SJSA1 (cell line): Measurements from ENCODE around the gene KIF26A. TPM values are rescaled to one million over a fixed set of nuclear protein-coding genes. Genes with fewer than 3 reads are reported as not detected.
A peak's percentile ranks its signal among the peaks of the same experiment; 100 is the strongest.

ENCODE experiments used
- DNase-seq, 2 experiments: peaks; one replicate each; pipeline ENCODE4 v3.0.0-alpha.2; 2015 to 2020; ENCODE audit warnings: low spot score in 2 of 2, low read depth in 1 of 2
- H3K27ac ChIP-seq: fragments of 250-450 bp; sonication (Bioruptor Pico); 2 replicates; pipeline ENCODE4 v1.5.1; 2020; ENCODE audit warnings: mild to moderate bottlenecking, moderate library complexity
- H3K27me3 ChIP-seq: fragments of 250-450 bp; sonication (Bioruptor Pico); replicated peaks from 2 replicates; pipeline ENCODE4 v1.5.1; 2020; ENCODE audit warnings: mild to moderate bottlenecking, moderate library complexity
- H3K36me3 ChIP-seq: fragments of 250-450 bp; sonication (Bioruptor Pico); 2 replicates; pipeline ENCODE4 v1.5.1; 2020; ENCODE audit warnings: mild to moderate bottlenecking
- H3K4me1 ChIP-seq: fragments of 250-450 bp; sonication (Bioruptor Pico); replicated peaks from 2 replicates; pipeline ENCODE4 v1.6.1; 2021; ENCODE audit warnings: mild to moderate bottlenecking
- H3K4me3 ChIP-seq: fragments of 250-450 bp; sonication (Bioruptor Pico); 2 replicates; pipeline ENCODE4 v1.5.1; 2020; ENCODE audit warnings: mild to moderate bottlenecking
- H3K9me3 ChIP-seq: fragments of 250-450 bp; sonication (Bioruptor Pico); replicated peaks from 2 replicates; pipeline ENCODE4 v1.5.1; 2020; ENCODE audit warnings: mild to moderate bottlenecking
- total RNA-seq: library from RNA; depleted of rRNA; stranded (reverse); fragments of >200 nt; shearing (Covaris generic); gene quantifications from 2 replicates; pipeline ENCODE4 v1.2.3, GENCODE V29; 2014

Gene KIF26A
- total RNA-seq, 1 experiment from 2014 or later: 0.05 TPM

DNA sequence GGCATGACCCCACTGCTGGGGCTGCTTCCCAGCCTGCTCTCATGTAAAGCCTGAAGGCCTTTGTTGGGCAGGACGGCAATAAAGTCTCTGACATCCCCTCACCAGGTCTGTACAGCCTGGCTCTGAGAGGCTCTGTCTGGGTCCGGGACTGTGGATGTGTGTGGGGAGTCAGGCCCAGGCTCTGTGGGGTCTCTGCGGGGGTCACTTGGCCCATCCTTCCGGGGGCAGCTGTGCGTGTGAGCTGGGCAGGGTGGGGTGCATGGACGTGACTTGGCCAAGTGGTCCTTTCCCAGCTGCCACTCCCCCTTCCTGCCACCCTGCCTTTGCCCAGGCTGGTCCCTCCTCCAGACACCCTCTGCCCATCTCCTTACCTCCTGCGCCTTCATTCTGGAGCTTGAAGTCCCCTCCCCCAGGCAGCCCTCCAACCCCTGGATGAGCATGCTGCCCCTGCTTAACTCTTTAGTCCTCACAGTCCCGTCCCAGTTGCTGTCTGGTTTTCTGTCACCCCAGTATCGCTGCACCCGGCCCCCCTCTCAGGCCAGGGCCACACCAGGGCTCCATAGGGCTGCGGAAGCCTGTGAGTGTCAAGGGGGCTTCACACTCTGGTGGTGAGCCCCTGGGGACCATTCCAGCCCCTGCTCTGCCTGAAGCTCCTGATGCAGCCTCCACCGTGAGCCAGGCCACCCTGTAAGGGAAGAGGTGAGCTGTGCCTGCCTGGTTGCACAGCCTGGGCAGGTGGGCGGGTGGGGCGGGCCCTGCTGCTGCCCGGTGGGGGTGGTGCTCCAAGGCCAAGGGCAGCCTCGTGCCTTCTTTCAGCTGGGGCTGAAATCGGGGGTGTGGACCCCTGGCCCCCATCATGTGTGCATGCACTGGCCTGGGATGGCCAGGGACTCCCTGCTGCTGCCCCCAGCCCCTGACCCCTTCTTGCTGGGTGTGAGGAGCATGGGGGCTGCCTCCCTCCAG lies 25.5 kb upstream of the KIF26A start:
- H3K36me3 ChIP-seq: no peaks in the 10 kb centered on the region
- peaks cover 33% of the 10 kb centered on the region for H3K27me3 ChIP-seq
- no peak for DNase-seq
- no peak overlapping the region for H3K4me3 ChIP-seq
- H3K4me1 ChIP-seq: peaks cover 10% of the 10 kb centered on the region
- H3K27ac ChIP-seq: no peak overlapping the region
- no peaks in the 10 kb centered on the region for H3K9me3 ChIP-seq

DNA sequence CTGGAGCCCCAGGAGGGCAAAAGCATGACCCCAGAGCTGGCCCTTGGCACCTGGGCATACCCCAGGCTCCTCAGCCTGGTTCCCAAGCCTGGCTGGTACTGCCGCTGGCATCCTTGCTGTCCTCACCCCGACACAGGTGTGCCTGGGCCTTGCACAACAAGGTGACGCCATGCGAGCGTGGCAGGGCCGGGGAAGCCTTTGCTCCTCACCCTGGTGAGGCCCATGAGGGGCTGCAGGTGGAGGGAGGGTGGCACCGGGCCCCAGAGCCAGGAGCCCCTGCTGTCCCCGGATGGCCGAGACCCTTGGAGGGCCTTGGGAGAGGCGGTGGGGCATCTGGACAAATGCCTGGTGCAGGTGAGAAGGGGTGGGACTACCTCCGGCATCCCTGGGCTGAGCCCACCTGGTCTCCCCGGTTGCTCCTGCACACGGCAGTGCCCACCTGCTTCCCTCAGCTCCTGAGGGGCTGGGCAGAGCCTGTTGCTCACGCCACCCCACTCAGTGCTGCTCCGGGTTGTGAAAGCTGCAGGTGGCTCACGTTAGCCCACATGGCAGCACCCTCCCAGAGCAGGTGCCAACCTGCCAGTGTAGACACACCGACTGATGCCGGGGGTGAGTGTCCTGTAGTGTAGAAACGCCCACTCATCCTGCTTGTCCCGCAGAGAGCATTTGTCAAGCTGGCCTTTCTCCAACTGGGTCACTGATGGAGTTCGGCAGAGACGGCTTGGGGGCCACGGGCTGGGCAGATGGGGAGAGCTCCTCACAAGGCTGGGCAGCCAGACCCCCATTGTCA lies 24.6 kb upstream of the KIF26A start:
- Histone ChIP-seq H3K36me3 (no peaks in the 10 kb centered on the region), H3K27ac (no peak overlapping the region), H3K4me3 (no peak overlapping the region), H3K27me3 (peaks cover 39% of the 10 kb centered on the region), H3K9me3 (no peaks in the 10 kb centered on the region), H3K4me1 (peaks cover 10% of the 10 kb centered on the region)
- DNase-seq: no peak

DNA sequence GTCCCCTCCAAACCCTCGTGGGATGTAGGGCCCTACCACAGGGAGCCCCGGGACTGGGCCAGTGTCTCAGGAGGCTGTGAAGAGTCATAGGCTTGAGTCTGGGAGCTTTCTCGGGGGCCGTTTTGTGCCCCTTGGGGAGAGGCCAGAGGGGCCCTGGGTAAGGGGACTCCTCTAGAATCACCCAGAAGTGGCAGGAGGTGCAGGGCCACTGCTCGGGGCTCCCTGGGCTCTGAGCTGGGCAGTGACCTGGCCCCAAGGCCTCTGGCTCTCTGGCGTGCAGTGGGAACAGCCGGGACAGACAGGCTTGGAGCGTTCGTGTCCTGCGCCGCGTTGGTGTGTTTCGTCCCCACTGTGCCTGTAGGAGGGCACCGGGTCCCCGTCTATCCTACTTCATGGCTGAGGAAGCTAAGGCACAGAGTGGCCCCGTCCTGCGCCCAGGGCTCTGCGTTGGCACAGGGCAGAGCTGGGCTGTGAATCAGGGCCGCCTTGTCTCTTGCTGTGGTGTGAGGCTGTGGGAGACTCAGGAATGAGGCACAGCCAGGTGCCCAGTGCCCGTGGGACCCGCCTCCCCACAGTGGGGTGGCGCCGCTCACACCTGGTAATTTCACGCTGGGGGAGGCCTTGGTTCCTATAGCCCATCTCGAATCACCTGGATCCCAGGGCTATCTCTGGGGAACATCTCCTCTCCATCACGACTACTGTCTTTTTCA lies 23.8 kb upstream of the KIF26A start:
- H3K4me3 ChIP-seq: no peak overlapping the region
- H3K36me3 ChIP-seq: no peaks in the 10 kb centered on the region

GRCh38 chr14:104115131-104115600 lies 23.2 kb upstream of the KIF26A start:
- DNase-seq: no peak
- Histone ChIP-seq H3K4me3 (no peak overlapping the region), H3K36me3 (no peaks in the 10 kb centered on the region), H3K27ac (no peak overlapping the region), H3K4me1 (peaks cover 10% of the 10 kb centered on the region), H3K9me3 (no peaks in the 10 kb centered on the region), H3K27me3 (peaks cover 39% of the 10 kb centered on the region)

More for the DNA sequence above, 23.8 kb upstream of the KIF26A start:
- H3K9me3 ChIP-seq: no peaks in the 10 kb centered on the region
- H3K27ac ChIP-seq: no peak overlapping the region
- DNase-seq: no peak
- H3K4me1 ChIP-seq: peaks cover 10% of the 10 kb centered on the region
- H3K27me3 ChIP-seq: peaks cover 39% of the 10 kb centered on the region

DNA sequence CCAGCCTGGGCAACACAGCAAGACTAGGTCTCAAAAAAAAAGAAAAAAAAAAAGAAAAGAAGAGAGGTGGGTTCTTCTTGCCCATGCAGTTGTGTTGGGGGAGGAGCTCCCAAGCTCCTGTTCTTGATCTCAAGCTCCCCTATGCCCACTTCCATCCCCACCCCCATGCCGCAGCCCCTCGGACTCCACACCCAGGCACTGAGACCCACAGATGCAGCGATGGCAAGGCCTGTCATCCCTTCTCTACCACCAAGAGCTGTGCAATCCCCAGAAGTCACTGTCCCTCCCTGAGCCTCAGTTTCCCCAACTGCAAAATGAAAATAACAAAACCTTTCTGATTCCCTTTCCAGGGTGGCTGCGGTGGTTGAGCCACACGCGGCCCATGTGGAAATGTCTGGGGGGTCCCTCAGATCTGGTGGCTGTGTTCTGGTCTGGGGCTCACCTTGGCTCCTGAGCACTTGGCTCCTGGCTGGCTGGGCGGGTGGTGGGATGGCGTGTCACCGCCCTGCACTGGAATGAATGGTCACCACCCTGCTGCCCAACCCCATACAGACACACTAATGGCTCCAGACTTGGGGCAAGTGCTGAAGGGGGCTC lies 22.6 kb upstream of the KIF26A start:
- Histone ChIP-seq H3K9me3 (no peaks in the 10 kb centered on the region), H3K27ac (no peak overlapping the region), H3K36me3 (no peaks in the 10 kb centered on the region), H3K27me3 (peaks cover 39% of the 10 kb centered on the region), H3K4me3 (no peak overlapping the region), H3K4me1 (peaks cover 10% of the 10 kb centered on the region)
- no peak for DNase-seq

- H3K9me3 ChIP-seq: no peaks in the 10 kb centered on the region
- H3K27me3 ChIP-seq: peaks cover 39% of the 10 kb centered on the region
- no peaks in the 10 kb centered on the region for H3K36me3 ChIP-seq
- peak overlapping the region; percentile 25 for H3K4me3 ChIP-seq
- H3K4me1 ChIP-seq: peaks cover 10% of the 10 kb centered on the region
- H3K27ac ChIP-seq: no peak overlapping the region
- DNase-seq: no peak
These were observed 22.1 kb upstream of the KIF26A start for GRCh38 chr14:104116288-104116755.

GRCh38 chr14:104116756-104117340 lies 21.5 kb upstream of the KIF26A start:
- no peaks in the 10 kb centered on the region for H3K9me3 ChIP-seq
- no peak for DNase-seq
- peaks cover 39% of the 10 kb centered on the region for H3K27me3 ChIP-seq
- H3K36me3 ChIP-seq: no peaks in the 10 kb centered on the region
- no peak overlapping the region for H3K27ac ChIP-seq
- H3K4me1 ChIP-seq: peaks cover 10% of the 10 kb centered on the region
- H3K4me3 ChIP-seq: peak overlapping the region; percentile 25

DNA sequence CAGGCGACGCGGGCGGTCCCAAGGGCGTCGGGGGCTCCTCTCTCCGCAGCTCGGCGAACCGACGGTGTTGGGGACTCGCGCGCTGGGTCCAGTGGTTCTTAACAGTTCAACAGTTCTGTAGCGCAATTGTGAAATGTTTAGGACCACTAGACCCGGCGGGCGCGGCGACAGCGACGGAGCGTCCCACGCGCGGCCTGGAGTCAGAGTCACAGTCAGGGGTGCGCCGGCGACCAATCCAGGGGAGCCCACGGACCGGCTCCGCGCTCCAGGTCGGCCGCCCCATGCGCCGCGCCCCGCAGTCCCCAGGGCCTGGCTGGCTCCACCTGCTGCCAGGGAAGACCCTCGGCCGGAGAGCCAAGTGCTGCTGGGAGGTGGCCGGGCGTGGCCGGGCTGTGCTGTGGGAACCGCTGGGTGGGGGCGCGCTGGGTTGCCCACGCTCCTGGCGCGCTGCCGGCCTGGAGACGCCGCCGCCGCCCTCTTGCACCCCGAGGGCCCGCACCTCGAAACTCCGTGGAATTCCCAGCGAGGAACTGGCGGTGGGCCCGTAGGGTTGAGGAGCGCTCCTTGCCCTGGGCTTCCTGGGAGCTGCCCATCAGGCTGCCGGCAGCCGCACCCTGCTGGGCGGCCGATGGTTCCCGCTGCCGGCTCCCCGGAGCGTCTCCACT lies 20.9 kb upstream of the KIF26A start:
- H3K27ac ChIP-seq: no peak overlapping the region
- DNase-seq: no peak
- no peaks in the 10 kb centered on the region for H3K9me3 ChIP-seq
- H3K4me1 ChIP-seq: peaks cover 10% of the 10 kb centered on the region
- H3K36me3 ChIP-seq: no peaks in the 10 kb centered on the region
- H3K27me3 ChIP-seq: peaks cover 39% of the 10 kb centered on the region
- no peak overlapping the region for H3K4me3 ChIP-seq

DNA sequence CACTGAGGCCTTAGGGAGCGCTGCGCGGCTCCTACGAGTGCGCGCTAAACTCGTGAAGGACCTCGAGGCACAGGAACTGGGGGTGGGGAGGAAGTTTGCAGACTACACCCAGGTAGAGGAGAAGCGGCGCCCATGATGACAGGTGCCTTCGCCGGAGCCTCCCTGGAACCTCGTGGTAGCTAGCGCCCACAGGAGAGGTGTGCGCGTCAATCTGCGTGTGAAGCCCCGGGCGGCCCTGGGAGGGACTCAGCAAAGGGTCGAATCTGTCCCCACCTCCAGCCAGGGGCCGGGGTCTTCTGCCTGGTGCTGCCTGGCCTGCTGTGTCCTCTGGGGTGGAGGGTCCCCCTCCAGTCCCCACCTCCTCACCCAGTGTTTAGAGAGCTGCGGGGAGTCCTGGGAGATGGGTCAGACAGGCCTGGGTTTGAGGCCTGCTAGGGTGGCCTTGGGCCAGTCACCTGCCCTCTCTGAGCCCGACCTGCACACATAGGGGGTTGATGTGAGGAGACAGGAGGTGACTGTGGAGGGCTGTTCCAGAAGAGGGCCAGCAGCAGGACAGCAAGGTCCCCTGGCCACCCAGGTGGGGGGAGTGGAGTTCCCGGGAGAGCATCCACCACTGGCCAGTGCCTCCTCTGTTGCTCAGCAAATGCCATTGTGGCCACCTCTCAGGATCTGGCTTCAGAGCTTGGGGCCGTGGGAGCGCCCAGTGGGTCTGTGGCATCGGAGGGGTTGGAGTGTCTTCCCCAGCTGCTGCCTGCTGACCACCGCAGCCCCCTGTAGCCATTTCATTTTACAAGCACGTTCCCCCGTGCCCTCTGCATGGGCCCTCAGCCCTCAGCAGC lies 20.2 kb upstream of the KIF26A start:
- H3K9me3 ChIP-seq: no peaks in the 10 kb centered on the region
- peaks cover 10% of the 10 kb centered on the region for H3K4me1 ChIP-seq
- DNase-seq: no peak
- no peak overlapping the region for H3K4me3 ChIP-seq
- peaks cover 39% of the 10 kb centered on the region for H3K27me3 ChIP-seq
- H3K36me3 ChIP-seq: no peaks in the 10 kb centered on the region
- no peak overlapping the region for H3K27ac ChIP-seq

DNA sequence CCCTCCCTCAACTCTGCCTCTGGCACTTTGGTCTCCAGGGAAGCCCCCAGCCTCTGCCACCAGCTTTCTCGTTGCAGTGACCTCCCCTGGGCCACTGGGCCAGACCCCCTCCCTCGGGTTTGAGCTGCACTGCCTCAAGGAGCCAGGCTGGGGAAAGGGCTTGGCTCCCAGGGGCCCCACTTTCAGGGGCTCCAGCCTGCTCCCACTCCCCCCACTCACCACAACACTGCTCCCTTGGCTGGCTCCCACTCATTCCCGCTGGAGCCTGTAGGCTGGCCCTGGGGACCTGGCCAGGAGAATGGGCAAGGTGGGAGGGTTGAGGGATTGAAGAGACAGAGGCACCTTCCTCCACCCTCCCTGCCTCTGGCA lies 19.3 kb upstream of the KIF26A start:
- Histone ChIP-seq H3K36me3 (no peaks in the 10 kb centered on the region), H3K27me3 (peaks cover 35% of the 10 kb centered on the region), H3K9me3 (no peaks in the 10 kb centered on the region), H3K27ac (no peak overlapping the region), H3K4me3 (no peak overlapping the region), H3K4me1 (peaks cover 10% of the 10 kb centered on the region)
- no peak for DNase-seq

DNA sequence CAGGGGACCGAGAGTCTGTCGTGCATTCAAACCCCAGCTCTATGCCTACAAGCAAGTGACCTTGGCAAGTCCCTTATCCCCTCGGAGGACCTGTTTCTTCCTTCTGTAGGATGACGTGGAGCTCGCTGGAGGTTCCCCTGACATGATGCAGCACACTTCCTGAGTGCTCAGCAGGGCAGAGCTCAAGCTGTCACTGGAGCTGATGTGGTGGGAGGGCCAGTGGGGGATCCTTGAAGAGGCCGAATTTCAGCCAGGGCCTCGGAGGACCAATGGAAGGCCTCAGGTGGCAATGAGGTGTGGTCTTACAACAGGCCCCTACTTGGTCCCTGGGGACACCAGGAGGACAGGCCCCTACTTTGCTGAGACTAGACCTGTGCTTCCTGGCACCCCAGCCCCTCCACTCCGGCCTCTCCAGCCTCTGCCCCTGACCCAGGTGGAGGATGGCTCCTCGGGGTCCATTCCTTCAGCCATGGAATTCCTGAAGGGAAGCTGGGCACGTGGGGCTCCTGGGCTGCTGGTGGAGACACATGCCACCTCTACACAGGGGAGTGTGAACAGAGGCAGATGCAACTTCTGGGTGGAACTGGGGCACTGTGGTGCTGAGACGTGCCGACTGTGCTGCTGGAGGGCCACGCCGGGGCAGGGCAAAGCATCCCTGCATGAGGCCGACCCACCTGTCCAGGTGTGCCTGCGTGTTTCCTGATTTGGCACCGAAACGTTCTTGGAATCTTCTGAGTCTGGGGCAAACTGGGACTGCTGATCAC lies 18.7 kb upstream of the KIF26A start:
- Histone ChIP-seq H3K36me3 (no peaks in the 10 kb centered on the region), H3K9me3 (no peaks in the 10 kb centered on the region), H3K4me1 (peaks cover 10% of the 10 kb centered on the region), H3K27ac (no peak overlapping the region), H3K4me3 (no peak overlapping the region), H3K27me3 (peaks cover 35% of the 10 kb centered on the region)
- no peak for DNase-seq
